SIG-M5 treated with dmso at 0.1 percent for 504 hours (cell line): ENCODE results near the gene CPOX.
A peak's percentile ranks its signal among the peaks of the same experiment; 100 is the strongest.
"Not testable (repeated sequence)": the region's sequence is repeated elsewhere in the genome, so short reads cannot be mapped to it uniquely, and the experiment has no call there.

Source experiments
- DNase-seq: peaks from one replicate; lab custom pipeline; 2025; ENCODE audit not compliant: unreplicated experiment; lab: John Stamatoyannopoulos, UW

CPOX gene

DNA sequence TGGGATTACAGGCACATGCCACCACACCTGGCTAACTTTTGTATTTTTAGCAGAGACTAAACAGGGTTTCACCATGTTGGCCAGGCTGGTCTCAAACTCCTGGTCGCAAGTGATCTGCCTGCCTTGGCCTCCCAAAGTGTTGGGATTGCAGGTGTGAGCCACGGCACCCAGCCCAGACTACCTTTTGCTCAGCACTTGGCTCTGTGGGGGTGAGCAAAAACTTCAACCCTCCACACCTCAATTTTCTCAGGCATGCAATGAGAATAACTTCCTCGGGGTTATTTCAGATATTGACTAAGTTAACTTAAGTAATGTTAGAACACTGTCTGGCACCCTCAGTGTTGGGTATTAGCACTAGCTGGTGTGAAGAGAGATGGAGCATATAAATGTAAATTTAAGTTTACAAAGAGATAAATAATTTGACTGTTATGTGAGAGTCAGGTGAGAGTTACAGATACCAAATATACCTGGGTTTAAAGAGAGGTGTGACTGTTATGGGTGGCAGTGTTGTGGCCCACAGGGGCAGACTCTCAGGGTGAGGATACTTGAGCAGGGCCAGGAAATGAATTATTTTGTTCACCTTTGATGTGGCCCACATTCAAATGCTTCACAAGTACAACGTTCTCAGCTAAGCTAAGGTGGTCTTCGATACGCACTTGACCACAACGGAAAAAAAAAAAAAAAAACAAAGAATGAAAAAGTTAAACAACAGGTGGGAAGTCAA, 29.0 kb downstream of the CPOX start:
- DNase-seq: no peak

DNA sequence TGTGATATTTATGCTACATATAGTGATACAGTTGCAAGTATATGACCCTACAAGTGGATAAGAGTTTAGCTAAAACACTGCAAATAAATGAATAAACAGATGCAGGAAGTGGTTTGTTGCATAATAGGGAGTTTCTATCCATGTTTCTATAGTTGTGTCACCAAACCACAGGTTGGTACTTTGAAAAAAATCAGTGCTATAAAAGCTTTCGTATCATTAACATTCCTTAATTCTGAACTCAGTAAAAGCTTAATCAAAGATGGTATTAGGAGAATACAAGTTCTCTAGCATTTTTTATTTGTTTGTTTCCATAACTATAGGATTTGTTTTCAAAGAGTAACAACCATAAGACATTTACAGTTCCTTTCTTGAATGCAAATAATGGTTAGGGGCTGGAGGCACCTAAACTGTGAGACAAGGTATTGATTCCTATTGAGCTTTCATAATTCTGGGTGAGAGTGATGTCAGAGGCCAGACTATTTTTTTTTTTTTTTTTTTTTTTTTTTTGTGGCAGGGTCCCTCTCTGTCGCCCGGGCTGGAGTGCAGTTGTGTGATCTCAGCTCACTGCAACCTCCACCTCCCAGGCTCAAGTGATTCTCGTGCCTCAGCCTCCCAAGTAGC, 29.6 kb downstream of the CPOX start:
- no peak for DNase-seq

DNA sequence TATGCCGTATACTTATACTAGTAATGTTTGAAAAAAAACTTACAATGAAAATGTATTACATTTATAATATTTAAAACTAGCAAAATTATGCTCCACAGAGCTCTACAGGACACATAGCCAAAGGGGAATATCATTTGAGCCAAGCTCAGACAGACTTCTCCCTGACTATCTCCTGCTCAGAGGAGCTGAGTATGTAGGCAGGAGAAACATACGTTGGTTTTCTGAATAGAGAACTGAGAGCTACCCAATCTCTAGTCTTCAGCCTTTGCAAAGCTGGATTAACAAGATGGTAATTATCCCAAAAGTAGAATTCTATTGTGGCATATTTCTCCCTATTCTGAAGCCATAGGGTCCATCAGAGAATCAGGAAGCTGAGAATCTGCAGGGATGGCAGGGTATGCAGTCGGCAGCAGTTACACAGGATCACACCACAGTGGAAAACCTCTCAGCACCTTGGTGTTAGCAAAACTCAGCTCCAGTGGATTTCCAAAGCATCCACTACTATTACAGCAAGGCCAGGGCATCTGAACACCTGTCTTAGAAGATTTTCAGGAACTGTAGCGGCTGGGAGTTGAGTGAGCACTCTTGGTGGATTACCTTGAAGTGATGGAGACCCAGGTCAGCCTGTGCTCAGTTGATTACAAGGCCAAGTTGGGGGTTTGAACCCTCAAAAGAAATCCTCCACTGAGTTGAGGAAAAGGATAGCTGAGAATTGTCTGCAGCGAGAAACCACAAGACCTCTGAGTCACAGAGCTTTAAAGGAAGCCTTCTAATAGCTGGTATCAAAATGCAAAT, 31.5 kb downstream of the CPOX start:
- DNase-seq: no peak

DNA sequence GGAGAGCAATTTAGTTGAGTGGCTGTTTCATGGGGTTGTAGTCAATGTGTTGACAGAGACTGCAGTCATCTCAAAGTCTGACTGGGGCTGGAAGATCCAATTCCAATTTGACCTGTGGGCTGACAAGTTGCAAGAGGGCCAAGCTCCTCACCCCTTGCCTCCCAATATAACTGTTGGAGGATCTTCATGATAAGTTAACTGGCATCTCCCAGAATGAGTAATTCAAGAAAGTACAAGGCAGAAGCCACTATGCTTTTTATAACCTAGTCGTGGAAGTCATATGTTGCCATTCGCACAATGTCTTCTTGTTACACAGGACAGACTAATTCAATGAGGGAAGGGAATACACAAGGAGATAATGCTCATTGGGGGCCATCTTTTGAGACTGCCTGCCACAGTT, 32.5 kb downstream of the CPOX start:
- DNase-seq: no peak

DNA sequence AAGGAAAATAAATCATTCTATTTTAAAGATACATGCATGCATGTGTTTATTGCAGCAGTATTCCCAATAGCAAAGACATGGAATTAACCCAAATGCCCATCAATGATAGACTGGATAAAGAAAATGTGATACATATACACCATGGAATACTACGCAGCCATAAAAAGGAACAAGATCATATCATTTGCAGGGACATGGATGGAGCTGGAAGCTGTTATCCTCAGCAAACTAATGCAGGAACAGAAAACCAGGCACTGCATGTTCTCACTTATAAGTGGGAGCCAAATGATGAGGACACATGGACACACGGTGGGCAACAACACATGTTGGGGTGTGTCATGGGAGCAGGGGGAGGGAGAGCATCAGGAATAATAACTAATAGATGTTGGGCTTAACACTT, 33.6 kb downstream of the CPOX start:
- DNase-seq: not testable (repeated sequence)

DNA sequence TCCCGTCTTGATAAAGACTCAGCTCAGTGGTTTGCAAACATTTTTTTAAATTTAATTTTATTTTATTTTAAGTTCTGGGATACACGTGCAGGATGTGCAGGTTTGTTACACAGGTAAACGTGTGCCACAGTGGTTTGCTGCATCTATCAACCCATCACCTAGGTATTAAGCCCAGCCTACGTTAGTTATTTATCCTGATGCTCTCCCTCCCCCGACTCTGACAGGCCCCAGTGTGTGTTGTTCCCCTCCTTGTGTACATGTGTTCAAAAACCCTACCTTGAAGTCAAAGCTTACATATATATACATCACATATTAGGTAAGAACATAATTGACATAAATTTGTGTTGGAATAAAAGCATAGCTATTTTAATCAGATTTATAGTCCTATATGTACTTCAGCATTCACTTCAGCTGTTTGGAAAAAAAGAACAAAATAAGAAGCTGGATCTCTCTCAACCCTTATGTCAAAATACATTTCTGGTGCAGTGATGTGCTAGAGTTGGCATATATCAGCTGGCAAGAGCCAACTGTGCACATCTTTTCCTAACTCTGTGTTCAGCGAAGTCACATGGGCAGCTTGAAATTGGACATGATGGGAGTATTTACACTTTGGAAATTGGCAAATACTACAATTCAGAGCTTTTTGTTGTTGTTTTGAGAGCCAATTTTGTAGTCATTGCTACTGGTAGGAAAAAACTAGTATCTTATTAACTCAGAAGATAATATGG, 35.1 kb downstream of the CPOX start:
- no peak for DNase-seq

DNA sequence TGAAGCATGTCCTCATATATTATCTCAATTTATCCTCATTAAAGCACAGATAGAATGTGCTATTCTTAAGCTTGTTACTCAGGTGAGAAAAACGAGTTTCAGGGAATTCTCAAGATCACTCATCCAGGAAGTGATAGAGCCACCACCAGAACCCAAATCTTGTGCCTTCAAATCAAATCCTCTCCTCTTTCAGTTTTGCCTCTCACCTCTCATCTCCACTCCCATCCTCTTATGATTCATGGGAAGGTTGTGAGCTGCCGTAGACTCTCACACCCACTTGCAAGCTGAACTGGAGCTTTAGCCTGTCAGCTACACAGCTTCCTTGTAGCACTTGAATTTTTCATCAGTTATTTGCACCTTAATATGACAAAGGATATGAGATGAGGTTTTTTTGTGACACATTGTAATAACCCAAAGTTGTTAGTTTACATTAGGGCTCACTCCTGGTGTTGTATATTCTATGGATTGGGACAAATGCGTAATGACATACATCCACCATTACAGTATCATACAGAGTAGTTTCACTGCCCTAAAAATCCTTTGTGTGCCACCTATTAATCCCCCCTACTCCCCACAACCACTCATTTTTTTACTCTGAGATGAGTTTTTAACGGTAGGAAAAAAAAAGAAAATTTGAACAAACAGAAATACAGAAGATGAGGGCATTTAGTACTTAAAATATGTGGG, 35.9 kb downstream of the CPOX start:
- DNase-seq: no peak

DNA sequence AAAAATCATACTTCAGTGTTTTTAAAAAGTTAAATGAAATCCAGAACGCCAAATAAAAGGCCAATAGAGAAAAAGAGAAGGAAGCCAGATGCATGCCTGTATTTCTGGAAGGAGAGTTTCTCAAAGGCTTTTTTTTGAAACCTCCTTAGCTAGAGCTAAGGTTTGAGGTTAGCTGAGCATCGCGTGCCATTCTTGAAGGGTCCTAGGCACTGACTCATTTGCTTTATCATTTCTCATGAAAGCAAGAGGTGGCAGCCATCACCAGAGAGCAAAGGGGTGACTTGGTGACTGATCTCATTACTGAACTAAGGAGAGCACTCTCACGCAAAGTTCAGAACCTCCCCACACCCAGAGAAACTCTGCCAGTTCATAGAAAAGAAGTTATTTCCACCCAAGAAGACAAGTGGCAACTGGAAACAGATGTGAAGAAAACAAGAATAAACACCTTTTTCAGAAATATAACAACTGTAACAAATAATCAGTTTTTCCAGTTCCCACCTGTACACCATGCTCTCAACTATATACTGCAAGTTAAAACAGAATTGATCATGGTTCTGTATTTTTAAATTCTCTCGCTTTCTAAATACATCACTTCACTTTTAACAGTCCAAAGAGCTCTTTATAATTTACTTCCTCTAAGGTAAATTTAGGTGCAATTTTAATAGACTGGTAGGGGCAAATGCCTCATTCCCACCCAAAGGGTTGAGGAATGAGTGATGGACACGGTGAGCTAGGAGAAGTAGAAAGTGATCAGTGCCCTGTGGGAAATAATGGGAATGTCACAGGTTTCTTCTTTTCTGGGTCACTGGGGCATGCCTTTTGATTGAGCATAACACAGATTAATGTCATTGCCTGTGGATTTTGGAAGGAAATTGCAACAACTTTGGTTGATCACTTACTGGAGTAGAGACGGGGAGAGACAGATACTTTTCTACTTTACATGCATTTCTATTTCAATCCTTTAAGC, 37.0 kb downstream of the CPOX start:
- DNase-seq: no peak

DNA sequence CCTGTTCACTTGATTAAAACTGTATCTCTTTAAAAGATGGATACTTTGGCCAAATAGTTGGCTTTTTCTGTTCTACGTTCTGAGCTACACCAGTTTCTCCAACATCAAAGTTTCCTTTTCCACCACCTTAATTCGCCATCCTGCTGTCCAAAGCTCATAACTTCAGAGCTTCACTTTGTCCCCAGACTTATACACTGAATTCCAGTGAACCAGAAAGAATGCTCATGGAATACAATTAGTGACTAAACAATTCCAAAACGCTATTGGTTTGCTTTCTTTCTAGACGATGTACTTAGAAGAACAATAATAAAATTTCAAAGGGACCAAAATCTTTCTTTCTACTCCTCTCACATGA, 38.4 kb downstream of the CPOX start:
- DNase-seq: no peak

DNA sequence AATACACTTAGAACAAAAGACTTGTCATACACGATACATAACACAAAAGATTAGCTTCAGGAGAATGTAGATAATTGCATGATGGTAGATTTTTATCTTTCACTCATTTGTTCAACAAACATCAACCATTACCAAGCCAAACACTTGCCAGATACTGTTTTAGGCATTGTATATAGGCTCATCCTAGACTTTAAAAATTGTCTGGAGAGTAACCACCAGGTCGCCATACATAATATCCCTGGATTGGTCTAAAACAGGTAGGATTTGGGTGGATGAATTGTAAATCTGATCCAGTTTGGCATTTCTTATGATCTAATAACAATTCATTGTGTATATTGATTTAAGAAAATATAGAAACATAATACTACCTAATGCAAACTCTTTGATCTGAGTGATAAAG, 38.8 kb downstream of the CPOX start:
- DNase-seq: no peak

DNA sequence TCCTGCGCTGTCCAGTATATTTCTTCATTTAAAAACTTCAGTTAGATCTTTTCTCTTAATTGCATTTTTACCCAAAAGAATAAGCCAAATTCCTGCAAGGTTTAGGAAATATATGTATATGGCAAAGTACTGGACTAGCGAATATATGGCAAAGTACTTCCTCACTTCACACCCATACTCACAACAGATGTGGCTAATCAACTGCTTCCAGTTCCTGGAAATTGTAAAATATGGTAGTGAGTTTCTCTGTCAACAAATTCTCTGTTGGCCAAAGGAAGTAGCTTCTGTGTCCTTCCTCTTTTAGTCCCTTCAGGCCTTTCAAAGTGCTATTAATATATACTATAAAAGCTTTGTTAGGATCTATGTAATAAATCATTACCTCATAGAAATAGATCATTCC, 39.7 kb downstream of the CPOX start:
- DNase-seq: peak; percentile 42

DNA sequence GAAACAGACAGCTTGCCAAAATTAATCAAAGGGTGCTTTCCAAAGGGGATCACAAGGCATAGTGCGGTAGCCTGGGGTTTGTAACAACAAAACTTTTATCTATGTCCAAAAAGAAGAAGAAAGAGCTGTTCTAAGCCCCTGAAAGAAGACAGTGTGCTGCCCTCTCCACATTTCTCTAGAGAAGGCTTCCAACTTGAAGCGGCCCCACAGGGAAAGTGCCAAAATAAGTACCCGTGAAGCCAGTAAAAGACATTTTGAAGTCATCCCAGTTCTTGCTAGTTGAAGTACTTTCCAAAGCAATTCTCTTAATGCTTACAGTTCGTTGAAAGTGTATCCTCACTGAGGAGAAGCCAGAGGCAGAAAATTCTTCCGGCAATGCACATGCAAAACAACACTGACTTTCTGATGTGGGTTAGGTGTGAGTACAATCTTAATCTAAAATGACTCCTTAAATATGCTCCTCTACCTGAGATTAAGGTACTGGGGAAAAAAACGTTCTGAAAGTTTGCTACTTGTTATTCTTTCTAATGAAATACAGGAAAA, 40.3 kb downstream of the CPOX start:
- no peak for DNase-seq

DNA sequence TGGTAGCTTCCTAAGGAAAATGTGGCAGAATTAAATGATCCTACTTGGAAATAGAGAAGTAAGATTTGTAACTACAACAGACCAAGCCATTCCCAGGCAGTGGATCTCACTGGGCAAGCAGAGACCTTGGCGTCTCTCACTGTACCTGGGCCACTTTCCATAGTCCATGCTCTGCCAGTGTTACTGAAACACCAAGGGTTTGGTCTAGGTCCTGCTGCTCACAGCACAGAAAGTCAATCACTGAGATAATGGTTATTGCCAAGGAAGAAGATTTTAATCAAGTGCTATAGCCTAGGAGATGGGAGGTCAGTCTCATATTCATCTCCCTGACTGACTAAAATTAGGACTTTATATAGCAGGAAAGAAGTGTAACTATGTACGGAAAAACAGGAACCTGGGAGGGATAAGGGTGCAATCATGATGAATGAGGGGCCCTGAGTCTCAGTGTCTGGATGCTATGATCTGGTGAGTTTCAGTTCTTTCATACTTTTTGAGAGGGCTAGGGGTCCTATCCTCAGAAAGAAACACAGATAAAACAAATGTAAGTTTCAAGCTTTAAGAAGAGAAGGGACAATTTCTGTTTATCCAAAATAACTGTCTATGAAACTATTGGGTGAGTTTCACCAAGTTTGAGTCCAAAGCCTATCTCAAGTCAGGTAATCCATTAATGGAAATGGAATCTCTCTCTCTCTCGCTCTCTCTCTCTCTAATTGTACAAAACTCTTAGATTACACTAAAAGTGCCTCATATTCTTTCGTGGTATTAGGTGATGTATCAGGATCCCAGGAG, 41.0 kb downstream of the CPOX start:
- DNase-seq: no peak

DNA sequence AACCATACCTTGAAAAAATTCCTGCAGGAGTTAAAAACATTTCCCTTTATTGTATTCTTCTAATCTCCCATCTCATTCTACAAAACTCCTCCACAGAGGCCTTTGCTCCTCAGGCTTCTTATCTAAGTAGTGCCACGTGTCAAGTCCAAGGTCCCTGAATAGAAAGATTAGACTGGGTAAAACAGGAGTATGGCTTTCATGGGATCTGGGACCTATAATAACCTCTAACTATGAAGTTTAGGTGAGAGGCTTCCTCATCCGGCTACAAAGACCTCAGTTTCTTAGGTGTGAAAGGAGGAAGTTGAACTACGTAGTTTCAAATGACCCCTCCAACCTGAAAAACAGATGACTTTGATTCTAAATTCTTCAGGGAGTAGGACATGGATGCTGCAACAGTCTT, 41.7 kb downstream of the CPOX start:
- DNase-seq: no peak

DNA sequence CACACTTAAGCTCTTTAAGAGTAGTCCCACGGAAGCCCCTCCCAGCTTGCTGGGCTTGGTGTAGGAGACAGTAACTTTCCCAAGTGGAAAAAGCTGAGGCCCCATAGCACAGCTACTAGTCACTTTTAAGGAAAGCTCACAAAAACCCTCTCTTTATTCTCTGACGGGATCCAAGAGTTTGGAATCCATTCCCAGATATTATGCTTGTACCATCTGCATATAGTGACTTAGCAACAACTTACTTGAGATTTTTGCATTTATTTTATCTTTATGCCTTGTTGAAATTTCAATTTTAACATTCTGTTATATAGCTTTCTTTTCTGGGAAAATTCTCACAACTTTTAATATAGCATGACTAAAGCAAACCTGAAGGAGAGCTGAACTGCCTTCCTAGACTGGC, 42.2 kb downstream of the CPOX start:
- no peak for DNase-seq

DNA sequence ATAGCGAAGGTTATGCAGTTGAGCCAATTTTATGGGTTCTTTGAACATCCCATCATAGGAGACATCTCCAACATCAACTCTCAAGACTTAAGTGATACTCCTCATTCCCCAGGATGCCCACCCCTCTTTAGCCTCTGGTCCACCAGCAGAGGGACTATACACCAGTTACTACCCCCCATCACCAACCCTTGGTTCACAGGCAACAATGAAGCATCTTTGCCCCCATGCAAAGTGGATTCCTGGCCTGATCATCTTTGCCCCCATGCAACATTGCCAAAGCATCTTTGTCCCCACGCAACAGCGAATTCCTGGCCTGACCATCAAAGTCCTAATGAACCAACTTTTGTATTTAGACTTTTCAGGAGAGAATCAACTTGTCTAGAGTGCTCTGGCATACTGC, 42.6 kb downstream of the CPOX start:
- no peak for DNase-seq

DNA sequence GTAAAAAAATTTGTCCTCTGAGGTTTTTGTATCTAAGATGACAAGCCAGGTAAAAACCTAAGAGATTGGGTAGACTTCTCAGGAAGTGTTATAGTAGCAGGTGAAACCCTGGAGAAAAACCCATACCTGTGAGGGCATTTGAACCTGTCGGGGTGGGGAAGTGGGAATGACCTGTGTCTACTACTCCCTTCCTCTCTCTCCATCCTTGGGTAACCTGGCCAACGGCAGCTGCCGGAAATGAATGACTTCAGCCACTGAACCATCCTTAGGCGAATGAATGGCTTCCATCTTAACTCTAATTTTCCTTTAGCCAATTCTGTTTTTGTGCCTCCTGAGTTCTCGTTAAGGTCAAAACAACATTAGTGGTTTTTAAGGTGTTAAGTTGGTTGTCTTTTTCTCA, 44.9 kb downstream of the CPOX start:
- no peak for DNase-seq

DNA sequence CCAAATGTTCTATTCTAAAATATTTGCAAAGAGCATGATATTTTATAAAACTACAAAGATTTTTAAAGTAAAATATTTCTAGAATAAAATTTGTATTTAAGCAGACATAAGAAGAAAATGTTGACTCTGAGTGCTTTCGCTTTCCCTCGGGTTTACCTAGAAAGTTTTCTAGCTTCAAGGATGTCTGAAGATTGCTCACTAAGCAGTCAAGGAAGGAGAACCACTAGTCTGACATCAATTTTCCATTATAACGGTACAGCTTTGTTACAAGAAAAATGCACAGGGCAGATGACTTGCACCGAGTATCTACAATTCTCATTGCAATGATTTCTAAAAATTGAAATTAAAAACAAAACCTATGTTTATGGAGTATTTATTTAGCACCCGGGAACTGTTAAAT, 47.5 kb downstream of the CPOX start:
- no peak for DNase-seq

DNA sequence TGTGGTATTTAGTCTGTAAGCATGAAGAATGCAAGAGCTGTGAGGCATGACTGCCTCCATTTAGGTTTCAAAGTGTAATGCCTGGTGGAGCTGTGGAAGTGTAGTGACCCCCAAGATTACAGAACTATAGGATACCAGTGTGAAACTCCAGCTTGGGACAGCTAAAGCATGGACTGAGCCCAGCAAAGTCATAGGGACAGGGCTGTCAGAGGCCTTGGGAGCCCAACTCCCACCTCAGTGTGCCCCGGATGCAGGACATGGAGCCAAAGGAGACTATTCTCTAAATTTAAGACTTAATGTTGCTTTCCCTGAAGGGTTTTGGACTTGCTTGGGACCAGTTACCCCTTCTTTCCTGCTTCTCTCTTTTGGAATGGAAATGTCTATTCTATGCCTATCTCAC, 50.8 kb downstream of the CPOX start:
- no peak for DNase-seq
